K562 treated with DMSO at 1 percent for 12 hours (cell line): Measurements from ENCODE around the gene NPIPB9. TPM values are rescaled to one million over a fixed set of nuclear protein-coding genes. Genes with fewer than 3 reads are reported as not detected.

Experiments used
- total RNA-seq: library from RNA; unstranded; fragments of 300-600 nt; gene quantifications from 2 replicates; pipeline ENCODE4 v1.2.3, GENCODE V29; 2022; ENCODE audit not compliant: insufficient read depth

Gene NPIPB9
- total RNA-seq, result not detected in 2 replicates

GRCh38 chr16:28751487-28751886, at the start of gene NPIPB9:
Gene NPIPB9, plus strand, starts transcription at chr16:28751787.

GRCh38 chr16:28711220-28712083, 40.1 kb upstream of the NPIPB9 start, which contains the start of gene EIF3C:
Gene EIF3C, plus strand, starts transcription at chr16:28711464. Its CDS starts 223 bp downstream, at chr16:28711687.

Other genes starting within 250 kb of the NPIPB9 start
- not detected in 2 replicates for gene IL27, start 245.0 kb upstream of the NPIPB9 start, total RNA-seq
- gene NUPR1, start 212.8 kb upstream of the NPIPB9 start, total RNA-seq, result 107 and 122 TPM in 2 replicates
- gene SGF29, start 197.9 kb upstream of the NPIPB9 start, total RNA-seq, result 31.5 and 32.6 TPM in 2 replicates
- 5.1 and 7.9 TPM in 2 replicates for gene SULT1A2, start 154.7 kb upstream of the NPIPB9 start, total RNA-seq
- gene SULT1A1, start 141.7 kb upstream of the NPIPB9 start, total RNA-seq, result 58.9 and 62.1 TPM in 2 replicates
- gene NPIPB8, start 113.7 kb upstream of the NPIPB9 start, total RNA-seq, result not detected in 2 replicates
- gene EIF3C, start 40.3 kb upstream of the NPIPB9 start, total RNA-seq, result 301 and 323 TPM in 2 replicates
- 123 and 257 TPM in 2 replicates for gene ATXN2L, start 71.2 kb downstream of the NPIPB9 start, total RNA-seq
- 221 and 251 TPM in 2 replicates for gene TUFM, start 94.6 kb downstream of the NPIPB9 start, total RNA-seq
- gene SH2B1, start 112.1 kb downstream of the NPIPB9 start, total RNA-seq, result 43.1 and 53.3 TPM in 2 replicates
- gene ATP2A1, start 126.7 kb downstream of the NPIPB9 start, total RNA-seq, result 2.1 and 6.5 TPM in 2 replicates
- 19.0 and 26.4 TPM in 2 replicates for gene RABEP2, start 173.5 kb downstream of the NPIPB9 start, total RNA-seq
- gene CD19, start 180.2 kb downstream of the NPIPB9 start, total RNA-seq, result 4.2 and 4.5 TPM in 2 replicates
- 13.9 and 38.7 TPM in 2 replicates for gene NFATC2IP, start 199.2 kb downstream of the NPIPB9 start, total RNA-seq
- gene SPNS1, start 223.0 kb downstream of the NPIPB9 start, total RNA-seq, result 93.0 and 94.0 TPM in 2 replicates
- gene LAT, start 233.3 kb downstream of the NPIPB9 start, total RNA-seq, result 2.2 and 3.7 TPM in 2 replicates